CD4-positive, alpha-beta T cell (primary cell): ENCODE results near the gene ISM2. TPM values are rescaled to one million over a fixed set of nuclear protein-coding genes. Genes with fewer than 3 reads are reported as not detected.

ENCODE experiments used
- ATAC-seq: fragments of 200-7000 bp; cut with Tn5 transposase; one replicate; pipeline ENCODE4 v1.10.0; 2022; ENCODE audit warnings: mild to moderate bottlenecking; ENCODE audit not compliant: poor library complexity
- CTCF ChIA-PET: fragments of 350-600 bp; sonication (Branson Sonifier 250); formaldehyde crosslinking; loops from one replicate; lab custom pipeline; 2021; ENCODE audit warnings: antibody characterized with exemption, inconsistent platforms; lab: Charles Lee
- POLR2A ChIA-PET: fragments of 350-600 bp; sonication (Branson Sonifier 250); formaldehyde crosslinking; loops from one replicate; lab custom pipeline; 2021; ENCODE audit warnings: antibody characterized with exemption, inconsistent platforms; lab: Charles Lee
- DNase-seq, 14 experiments: peaks; one replicate each; pipeline ENCODE4 v3.0.0-alpha.2; 2013 to 2020; ENCODE audit warnings: mixed read lengths in 2 of 14
- H3K27ac ChIP-seq, 2 donors: one replicate each; pipeline versions ENCODE4 v1.5.1 to v1.7.0; 2013; ENCODE audit warnings: low read length in 2 of 2, low read depth in 1 of 2, mild to moderate bottlenecking in 1 of 2
- H3K27me3 ChIP-seq, 2 experiments: 1 replicate in 1 of 2; 2 replicates in 1 of 2; pipeline versions ENCODE4 v1.6.1 to v1.7.0; 2013; ENCODE audit warnings: low read length in 2 of 2, control low read depth in 1 of 2, mild to moderate bottlenecking in 1 of 2, moderate library complexity in 1 of 2; ENCODE audit not compliant: insufficient read depth in 2 of 2, control insufficient read depth in 1 of 2
- H3K36me3 ChIP-seq: one replicate; pipeline ENCODE4 v1.6.1; 2013; ENCODE audit warnings: low read length, control low read depth; ENCODE audit not compliant: insufficient read depth
- H3K4me1 ChIP-seq: one replicate; pipeline ENCODE4 v1.6.1; 2013; ENCODE audit warnings: low read length, control low read depth; ENCODE audit not compliant: insufficient read depth
- H3K4me3 ChIP-seq: one replicate; pipeline ENCODE4 v1.5.1; 2013; ENCODE audit warnings: mild to moderate bottlenecking, low read length, moderate library complexity
- H3K9me3 ChIP-seq, 2 experiments: 1 replicate in 1 of 2; 2 replicates in 1 of 2; pipeline versions ENCODE4 v1.6.1 to v1.7.0; 2013; ENCODE audit warnings: low read length in 2 of 2, mild to moderate bottlenecking in 2 of 2, control low read depth in 1 of 2, moderate library complexity in 1 of 2; ENCODE audit not compliant: control insufficient read depth in 1 of 2, insufficient read depth in 1 of 2
- H3K27ac Mint-ChIP-seq: one replicate; pipeline ENCODE4 v1.8.0; 2020; ENCODE audit warnings: mixed read lengths
- H3K27me3 Mint-ChIP-seq: one replicate; pipeline ENCODE4 v1.8.0; 2021; ENCODE audit warnings: mixed read lengths
- H3K36me3 Mint-ChIP-seq: one replicate; pipeline ENCODE4 v1.8.0; 2021; ENCODE audit warnings: low read depth, mixed read lengths
- H3K4me1 Mint-ChIP-seq: one replicate; pipeline ENCODE4 v1.8.0; 2021; ENCODE audit warnings: low read depth, mixed read lengths
- H3K4me3 Mint-ChIP-seq: one replicate; pipeline ENCODE4 v1.8.0; 2020; ENCODE audit warnings: mild to moderate bottlenecking, mixed read lengths
- H3K9me3 Mint-ChIP-seq: one replicate; pipeline ENCODE4 v1.8.0; 2020; ENCODE audit warnings: mixed read lengths
- CTCF ChIP-seq: fragments of 200-600 bp; IDR thresholded peaks from one replicate; pipeline ENCODE4 v1.8.0; 2022; ENCODE audit warnings: antibody characterized with exemption, mild to moderate bottlenecking
- intact Hi-C, 2 experiments: fragments of 100-400 bp; cut with DNase I in 1 of 2; cut with micrococcal nuclease in 1 of 2; formaldehyde crosslinking; loops; one replicate each; pipeline versions ENCODE4 v1.15.1 to v1.9.0; 2023 to 2025; cut with DNase I, micrococcal nuclease
- total RNA-seq, 174 experiments: library from RNA in 2 of 174; stranded (reverse) in 2 of 174; gene quantifications; one replicate each; pipeline ENCODE4 v1.2.3 and lab custom pipeline; 2021 to 2026

Gene ISM2
- total RNA-seq, 2 experiments from 2014 or later: not detected

- Mint-ChIP-seq H3K27me3 (peaks cover 45% of the 10 kb centered on the region), H3K27ac (no peak overlapping the region), H3K4me1 (peaks cover 4% of the 10 kb centered on the region), H3K9me3 (peaks cover 5% of the 10 kb centered on the region), H3K4me3 (peak overlapping the region; percentile 34), H3K36me3 (no peaks in the 10 kb centered on the region)
- no peak for DNase-seq
- H3K36me3 ChIP-seq: no peaks in the 10 kb centered on the region
- H3K4me1 ChIP-seq: peaks cover 11% of the 10 kb centered on the region
- POLR2A ChIA-PET: no interaction called here
- H3K27me3 ChIP-seq: peaks cover 21 to 24% of the 10 kb centered on the region in 2 experiments
- ATAC-seq: peak; percentile 17
- no peak overlapping the region for H3K27ac ChIP-seq
- no peak overlapping the region for H3K4me3 ChIP-seq
- intact Hi-C loops: no loop called here
- H3K9me3 ChIP-seq: peaks cover 5 to 9% of the 10 kb centered on the region in 2 experiments
- no peak for TF ChIP-seq CTCF
- CTCF ChIA-PET: no interaction called here
Observed at GRCh38 chr14:77498984-77499527, 440 bp upstream of the ISM2 start.

GRCh38 chr14:77495334-77495733, 3.3 kb downstream of the ISM2 start:
- intact Hi-C loops: no loop called here
- Mint-ChIP-seq H3K27ac (no peak overlapping the region), H3K9me3 (no peaks in the 10 kb centered on the region), H3K4me1 (peaks cover 4% of the 10 kb centered on the region), H3K36me3 (no peaks in the 10 kb centered on the region), H3K27me3 (peaks cover 33% of the 10 kb centered on the region), H3K4me3 (no peak overlapping the region)
- Histone ChIP-seq H3K36me3 (no peaks in the 10 kb centered on the region), H3K27ac (no peak overlapping the region), H3K4me3 (no peak overlapping the region), H3K4me1 (peaks cover 11% of the 10 kb centered on the region), H3K9me3 (no peaks in the 10 kb centered on the region), H3K27me3 (peaks cover 21 to 23% of the 10 kb centered on the region in 2 experiments)
- DNase-seq: no peak
- ChIA-PET CTCF (no interaction called here), POLR2A (no interaction called here)
- no peak for TF ChIP-seq CTCF
- ATAC-seq: no peak

DNA sequence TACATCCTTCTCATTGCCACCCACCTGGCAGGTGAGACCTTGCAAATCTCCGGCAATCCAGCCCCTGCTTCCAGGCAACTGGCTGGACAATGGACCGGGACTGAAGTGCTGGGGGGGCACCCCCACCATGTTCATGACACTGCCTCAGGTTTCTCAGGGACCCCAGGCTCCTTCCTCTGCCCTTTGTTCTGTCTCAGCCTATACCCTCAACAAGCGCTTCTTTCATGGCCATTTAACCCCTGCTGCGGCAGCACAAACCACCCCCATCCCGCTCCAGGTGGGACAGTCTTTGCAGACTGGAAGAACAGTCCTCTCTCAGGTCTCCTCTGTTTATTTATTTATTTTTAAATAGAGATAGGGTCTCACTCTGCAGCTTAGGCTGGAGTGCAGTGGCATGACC, 7.6 kb downstream of the ISM2 start:
- ChIA-PET CTCF (no interaction called here), POLR2A (no interaction called here)
- Mint-ChIP-seq H3K4me3 (no peak overlapping the region), H3K27ac (no peak overlapping the region), H3K9me3 (no peaks in the 10 kb centered on the region), H3K36me3 (no peaks in the 10 kb centered on the region), H3K4me1 (no peaks in the 10 kb centered on the region), H3K27me3 (peaks cover 10% of the 10 kb centered on the region)
- no peak for DNase-seq
- ATAC-seq: no peak
- Histone ChIP-seq H3K9me3 (no peaks in the 10 kb centered on the region), H3K4me1 (no peaks in the 10 kb centered on the region), H3K27me3 (peaks cover 0 to 5% of the 10 kb centered on the region in 2 experiments), H3K4me3 (no peak overlapping the region), H3K27ac (no peak overlapping the region), H3K36me3 (no peaks in the 10 kb centered on the region)
- no peak for TF ChIP-seq CTCF
- intact Hi-C loops: no loop called here
